HTERT RPE-1 (cell line): ENCODE measurements around the gene LHX4.

Experiments
- in situ Hi-C: fragments of 300-500 bp; cut with MboI; formaldehyde crosslinking; loops from 4 replicates; pipeline ENCODE4 v1.14.3; 2020; ENCODE audit warnings: low sequenced_read_pairs

The LHX4 gene

GRCh38 chr1:180241716-180242544 lies 11.9 kb downstream of the LHX4 start:
- in situ Hi-C loops, result no loop called here

GRCh38 chr1:180243517-180244221 lies 13.6 kb downstream of the LHX4 start:
- in situ Hi-C loops, result no loop called here

- in situ Hi-C loops, result no loop called here
Observed at GRCh38 chr1:180244840-180245239, 14.8 kb downstream of the LHX4 start.

GRCh38 chr1:180246579-180246978 lies 16.5 kb downstream of the LHX4 start:
- in situ Hi-C loops, result no loop called here

- in situ Hi-C loops, result no loop called here
Observed at GRCh38 chr1:180247061-180247460, 17.0 kb downstream of the LHX4 start.

- in situ Hi-C loops, result no loop called here
Observed at GRCh38 chr1:180247580-180247979, 17.5 kb downstream of the LHX4 start.

- in situ Hi-C loops, result no loop called here
Observed at GRCh38 chr1:180248176-180248575, 18.1 kb downstream of the LHX4 start.

GRCh38 chr1:180248731-180249681 lies 18.9 kb downstream of the LHX4 start:
- in situ Hi-C loops, result no loop called here

GRCh38 chr1:180249725-180250498 lies 19.8 kb downstream of the LHX4 start:
- in situ Hi-C loops, result no loop called here

- in situ Hi-C loops, result no loop called here
Observed at GRCh38 chr1:180250499-180250770, 20.4 kb downstream of the LHX4 start.

- in situ Hi-C loops, result no loop called here
Observed at GRCh38 chr1:180250883-180251509, 20.9 kb downstream of the LHX4 start.

- in situ Hi-C loops, result no loop called here
Observed at GRCh38 chr1:180251526-180252305, 21.7 kb downstream of the LHX4 start.

- in situ Hi-C loops, result no loop called here
Observed at GRCh38 chr1:180252638-180253536, 22.8 kb downstream of the LHX4 start.

- in situ Hi-C loops, result no loop called here
Observed at GRCh38 chr1:180253585-180254495, 23.8 kb downstream of the LHX4 start.

GRCh38 chr1:180254496-180254819 lies 24.4 kb downstream of the LHX4 start:
- in situ Hi-C loops, result no loop called here

- in situ Hi-C loops, result no loop called here
Observed at GRCh38 chr1:180254854-180255253, 24.8 kb downstream of the LHX4 start.

- in situ Hi-C loops, result no loop called here
Observed at GRCh38 chr1:180255536-180256340, 25.7 kb downstream of the LHX4 start.
